IPS-NIHi7 (cell line): Measurements from ENCODE around the gene LRRFIP2.
A peak's percentile ranks its signal among the peaks of the same experiment; 100 is the strongest.

Experiments
- DNase-seq: peaks from one replicate; pipeline ENCODE4 v3.0.0; 2012; ENCODE audit warnings: mixed read lengths; ENCODE audit errors: extremely low spot score

LRRFIP2 gene

DNA sequence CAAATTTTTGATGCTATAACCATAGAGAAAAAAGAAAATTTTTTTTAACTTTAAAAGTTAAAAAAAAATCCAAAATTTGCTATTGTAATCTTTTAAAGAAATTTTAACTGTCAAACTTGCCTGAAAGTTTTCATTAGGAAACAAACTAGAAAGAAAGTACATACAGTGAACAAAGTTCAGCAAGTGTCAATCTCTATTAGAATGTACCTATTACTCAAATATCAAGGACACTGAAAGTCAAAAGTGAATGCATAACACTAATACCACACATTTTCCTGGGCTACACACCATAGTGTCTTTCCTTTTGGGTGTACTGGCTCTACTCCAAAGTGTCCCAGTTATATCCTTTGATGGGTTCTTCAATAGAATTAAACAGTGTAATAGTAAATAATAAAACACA lies 56.8 kb downstream of the LRRFIP2 start:
- DNase-seq, result no peak

DNA sequence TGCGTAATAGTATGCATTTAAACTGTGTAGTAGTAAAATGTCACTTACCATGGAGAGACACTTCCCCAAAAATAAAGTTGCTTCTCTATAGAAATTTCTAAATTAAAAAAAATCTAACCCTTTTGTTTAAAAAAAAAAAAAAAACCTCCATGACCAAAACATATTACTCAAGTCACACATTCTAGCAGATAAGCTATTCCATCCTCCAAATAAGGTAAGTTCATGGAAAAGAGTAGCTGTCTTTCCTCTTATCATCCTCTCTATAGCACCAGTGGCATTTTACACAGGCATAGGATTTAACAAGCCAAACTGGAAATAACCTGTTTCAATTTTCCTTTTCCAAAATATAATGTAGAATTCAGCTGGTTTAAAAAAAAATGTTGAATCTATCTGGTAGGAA lies 57.4 kb downstream of the LRRFIP2 start:
- DNase-seq, result no peak

DNA sequence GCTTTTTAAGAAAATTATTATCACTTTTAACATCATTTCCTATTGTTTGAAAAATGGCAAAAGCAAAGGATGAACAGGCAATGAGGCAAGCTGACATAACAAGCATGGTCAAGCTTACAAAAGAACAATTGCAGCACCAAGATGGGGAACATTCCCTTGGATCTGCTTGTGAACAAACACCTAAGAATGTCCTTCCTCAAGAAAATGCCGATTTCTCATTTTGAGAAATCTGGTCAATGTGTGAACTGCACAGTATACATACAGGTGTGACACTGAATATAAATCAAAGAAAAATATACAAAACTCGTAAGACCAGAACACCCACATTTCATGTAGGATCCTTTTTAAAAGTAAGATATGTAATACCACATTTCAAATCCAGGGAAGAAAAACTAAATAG lies 58.9 kb downstream of the LRRFIP2 start:
- no peak for DNase-seq

DNA sequence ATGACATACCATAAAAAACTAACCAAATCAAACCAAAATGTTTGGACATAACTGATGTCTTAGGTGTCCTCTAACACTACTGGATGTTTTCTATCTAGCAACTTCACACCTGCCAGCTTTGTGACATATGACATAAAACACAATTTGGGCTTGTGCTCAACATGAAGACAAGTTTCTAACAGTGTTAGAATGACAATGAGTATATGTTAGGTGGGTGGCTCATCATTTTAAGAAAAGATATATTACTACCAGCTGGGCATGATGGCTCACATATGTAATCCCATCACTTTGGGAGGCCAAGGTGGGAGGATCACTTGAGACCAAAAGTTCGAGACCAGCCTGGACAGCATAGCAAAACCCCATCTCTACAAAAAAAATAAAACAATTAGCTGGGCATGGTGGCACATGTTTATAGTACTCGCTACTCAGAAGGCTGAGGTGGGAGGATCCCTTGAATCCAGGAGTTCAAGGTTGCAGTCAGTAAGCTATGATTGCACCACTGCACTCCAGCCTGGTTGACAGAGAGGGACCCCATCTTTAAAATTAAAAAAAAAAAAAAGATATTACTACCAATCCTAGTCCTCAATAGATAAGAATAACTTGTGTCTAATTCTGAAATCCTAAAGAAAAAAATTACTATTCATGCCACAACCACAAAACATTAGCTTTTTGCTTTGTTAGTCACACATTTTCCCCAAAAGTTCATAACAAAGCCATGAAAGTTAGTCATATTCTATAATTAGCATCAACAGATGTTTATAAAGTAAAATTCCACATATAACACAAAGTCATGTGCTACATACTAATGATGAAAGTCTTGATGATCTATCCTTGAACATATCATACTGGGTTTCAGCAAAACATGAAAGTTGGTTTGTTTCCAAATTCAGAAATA lies 59.9 kb downstream of the LRRFIP2 start:
- no peak for DNase-seq

DNA sequence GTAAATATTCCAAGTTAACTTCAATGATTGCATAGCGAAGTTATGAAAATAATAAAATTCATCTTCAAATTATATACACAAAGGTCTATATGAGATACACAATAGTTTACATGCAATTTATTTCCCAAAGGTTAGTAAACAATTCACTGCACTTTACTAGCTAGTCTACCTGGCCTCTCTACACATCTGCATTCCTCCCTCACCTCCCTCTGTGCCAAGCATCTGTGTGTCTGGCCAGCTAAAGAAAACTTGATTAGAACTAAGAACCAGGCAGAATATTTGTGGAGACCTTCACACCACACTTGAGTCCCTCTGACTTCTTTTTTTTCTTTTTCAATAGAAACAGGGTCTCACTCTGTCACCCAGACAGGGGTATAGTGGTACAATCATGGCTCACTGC lies 61.4 kb downstream of the LRRFIP2 start:
- no peak for DNase-seq

DNA sequence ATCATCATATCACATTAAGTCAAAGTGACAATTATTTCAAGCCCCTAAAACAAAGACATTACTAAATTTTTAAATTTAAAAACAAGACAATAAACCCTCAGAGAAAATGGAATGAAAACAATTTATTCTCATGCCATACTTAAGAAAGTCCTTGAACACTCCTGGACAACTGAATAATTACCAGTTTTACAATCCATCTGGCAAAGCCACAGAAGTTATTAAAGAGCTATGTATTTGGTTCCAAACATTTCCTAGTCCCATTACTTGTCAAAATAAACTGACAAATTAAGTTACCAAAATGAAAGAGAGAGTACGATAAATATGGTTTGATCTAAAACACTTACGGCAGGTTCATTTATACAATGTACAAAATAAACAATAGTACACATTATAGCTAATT lies 63.2 kb downstream of the LRRFIP2 start:
- no peak for DNase-seq

DNA sequence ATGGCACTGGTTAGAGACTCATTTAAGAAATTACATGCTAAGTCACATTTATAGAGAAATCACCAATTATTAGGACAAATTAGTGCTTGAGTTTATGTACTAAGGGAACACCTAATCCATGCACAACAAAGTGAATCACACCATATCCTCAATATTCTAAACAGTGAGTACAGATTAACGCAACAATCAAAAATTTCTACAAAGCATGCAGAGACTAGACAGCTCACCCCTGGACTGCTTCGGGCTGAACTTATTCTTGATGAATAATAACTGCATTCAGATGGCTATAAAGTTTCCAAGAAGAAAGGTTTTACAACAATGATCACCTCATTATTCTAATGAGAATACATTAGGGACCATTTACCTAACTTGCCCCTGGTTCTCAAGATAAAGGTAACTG lies 66.5 kb downstream of the LRRFIP2 start:
- no peak for DNase-seq

DNA sequence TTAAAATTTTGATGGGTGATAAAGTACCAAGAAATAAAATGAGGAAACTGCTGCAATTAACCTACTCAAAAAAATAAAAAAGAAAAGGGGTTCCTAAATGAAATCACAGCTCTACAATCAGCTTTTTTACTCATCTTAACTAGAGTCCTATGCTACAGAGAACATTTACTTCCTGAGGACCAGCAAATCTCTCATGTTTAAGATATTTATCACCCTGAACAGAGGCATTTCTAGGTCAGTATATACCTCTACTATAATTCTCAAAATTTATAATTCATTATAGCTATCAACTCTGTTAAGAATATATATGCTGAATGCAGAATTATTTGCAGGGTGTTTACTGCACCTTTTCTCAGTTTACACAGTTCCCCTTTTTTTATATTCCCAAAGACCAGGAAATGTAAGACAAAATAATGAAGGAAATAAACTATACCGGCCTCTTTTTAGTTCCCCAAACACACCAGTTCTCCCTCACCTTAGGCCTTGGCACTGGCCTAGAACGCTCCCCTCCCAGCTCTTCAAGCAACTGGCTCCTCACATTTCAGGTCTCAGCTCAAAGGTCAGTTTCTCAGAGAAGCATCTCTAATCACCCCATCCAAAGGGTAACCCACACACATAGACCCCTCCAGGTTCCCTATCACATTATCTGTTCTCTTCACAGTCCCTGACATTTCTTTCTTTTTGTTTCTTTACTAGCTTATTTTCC lies 71.1 kb downstream of the LRRFIP2 start:
- peak; percentile 13 for DNase-seq

DNA sequence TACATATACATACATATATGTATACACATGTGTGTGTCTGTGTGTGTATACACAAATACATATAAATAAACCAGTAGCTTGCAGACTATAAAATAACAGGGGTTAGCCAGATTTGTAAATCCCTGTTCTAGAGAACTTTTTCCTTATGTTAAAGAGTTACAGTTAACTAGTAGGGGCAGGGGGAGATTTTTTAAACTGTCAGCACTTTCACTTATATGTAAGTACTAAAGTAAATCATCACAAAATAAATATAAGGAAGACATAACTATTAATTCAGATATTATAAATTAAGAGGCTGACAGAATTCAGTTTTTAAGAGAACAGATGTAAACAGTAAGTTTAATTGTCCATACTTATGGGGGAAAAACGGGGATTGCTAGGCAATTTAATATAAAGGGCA lies 74.0 kb downstream of the LRRFIP2 start:
- no peak for DNase-seq

DNA sequence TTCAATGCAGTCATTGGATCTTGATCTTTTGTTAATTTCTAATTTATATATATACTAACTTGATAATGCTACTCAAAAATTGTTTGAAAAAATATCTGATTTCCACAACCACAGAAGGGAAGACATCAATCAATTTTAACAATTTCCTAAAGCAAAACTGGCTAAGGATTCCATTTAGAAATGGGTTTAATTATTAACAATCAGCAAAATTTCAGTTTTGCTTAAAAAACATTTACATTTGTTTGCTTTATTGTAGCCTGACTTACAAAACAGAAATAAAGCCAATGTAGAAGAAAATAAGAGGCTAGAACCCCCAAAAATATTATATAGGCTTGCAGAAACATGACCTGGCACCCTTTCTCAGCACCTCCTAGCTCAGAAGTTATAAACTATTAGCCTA lies 74.9 kb downstream of the LRRFIP2 start:
- no peak for DNase-seq

DNA sequence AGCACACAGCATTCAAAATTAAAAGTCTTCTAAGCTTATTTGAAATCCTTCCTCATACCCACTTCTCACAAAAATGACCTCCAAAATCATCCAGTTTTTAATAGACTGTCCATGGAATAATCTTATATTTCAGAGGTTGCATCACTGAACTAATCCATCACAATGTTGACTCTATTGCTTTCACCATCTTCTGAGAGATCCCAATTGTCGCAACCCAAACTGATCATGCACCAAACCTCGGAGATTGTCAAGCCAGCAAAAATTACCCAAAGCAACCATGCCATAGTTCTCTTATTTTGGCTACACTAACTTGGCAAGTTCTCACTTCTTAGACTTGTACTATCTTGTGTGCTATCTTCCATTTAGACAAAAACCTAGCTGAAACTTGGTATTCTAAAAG lies 75.5 kb downstream of the LRRFIP2 start:
- no peak for DNase-seq

DNA sequence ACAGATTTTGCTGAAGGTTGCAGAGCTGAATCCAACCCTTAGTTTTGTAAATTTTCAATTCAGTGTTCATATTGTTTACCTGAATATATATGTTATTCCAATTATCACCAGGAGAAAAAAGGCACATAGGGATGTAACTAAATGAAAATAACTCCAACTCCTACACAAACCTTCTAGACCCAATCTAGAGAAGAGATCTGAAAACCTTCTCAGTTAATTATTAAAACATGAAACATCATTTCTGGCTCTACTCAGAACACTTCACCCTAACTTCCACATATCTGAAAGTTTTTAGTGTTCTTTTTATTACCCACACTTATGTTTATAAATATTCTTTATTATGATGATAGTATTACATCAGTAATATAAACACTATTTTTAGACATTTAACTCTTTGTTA lies 76.6 kb downstream of the LRRFIP2 start:
- no peak for DNase-seq

DNA sequence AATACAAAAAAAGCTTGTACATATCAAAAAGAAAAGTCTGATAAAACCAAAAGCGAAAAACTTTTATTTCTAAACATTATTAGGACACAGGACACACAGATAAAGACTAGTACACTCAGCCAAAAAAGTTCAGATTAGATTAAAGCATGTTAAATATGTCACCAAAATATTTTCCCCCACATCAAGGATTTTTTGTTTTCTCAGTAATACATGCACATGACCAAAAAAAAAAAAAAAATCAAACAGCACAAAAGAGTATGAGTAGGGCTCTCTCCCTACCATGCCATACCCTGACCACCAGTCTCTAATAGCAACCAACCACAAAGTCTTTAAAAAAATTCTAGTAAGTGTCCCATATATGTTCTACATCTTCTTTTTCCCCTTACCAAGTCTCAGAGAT lies 77.4 kb downstream of the LRRFIP2 start:
- no peak for DNase-seq

DNA sequence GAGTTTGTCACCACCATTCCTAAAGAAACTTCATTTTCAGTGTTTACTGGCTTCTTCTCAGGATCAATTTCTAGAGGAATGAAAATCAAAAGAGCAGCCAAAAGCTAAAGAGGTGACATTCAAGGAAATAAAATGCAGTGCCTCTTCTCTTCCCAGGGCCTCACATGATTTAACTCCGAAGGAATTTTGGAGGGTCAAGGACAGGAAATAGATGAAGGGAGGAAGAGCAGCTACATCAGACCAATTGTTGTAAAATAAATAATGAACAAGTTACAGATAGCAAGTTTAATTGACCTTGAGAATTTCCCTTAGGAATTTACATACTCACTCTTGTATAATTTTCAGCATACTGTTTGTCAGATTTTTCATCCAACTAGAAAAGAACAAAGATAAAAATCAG lies 78.1 kb downstream of the LRRFIP2 start:
- peak; percentile 16 for DNase-seq

DNA sequence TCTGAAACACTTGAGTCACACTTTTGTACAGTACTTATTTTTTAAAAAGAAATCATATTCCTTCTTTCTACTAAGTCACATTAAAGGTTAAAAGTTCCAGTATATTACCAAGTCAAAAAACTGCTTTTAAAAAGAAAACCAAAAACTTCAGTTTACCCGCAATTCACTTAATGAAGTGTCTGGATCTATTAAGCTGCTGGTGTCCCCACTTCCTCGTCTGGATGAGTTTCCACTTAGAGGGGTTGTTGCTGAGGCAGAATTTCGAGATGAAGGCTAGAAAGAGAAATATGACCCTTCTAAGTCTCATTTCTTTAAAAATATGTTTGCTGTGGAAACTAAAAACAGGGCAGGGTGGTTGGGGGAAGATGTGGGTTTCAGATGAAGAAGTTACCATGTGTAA lies 79.7 kb downstream of the LRRFIP2 start:
- no peak for DNase-seq

DNA sequence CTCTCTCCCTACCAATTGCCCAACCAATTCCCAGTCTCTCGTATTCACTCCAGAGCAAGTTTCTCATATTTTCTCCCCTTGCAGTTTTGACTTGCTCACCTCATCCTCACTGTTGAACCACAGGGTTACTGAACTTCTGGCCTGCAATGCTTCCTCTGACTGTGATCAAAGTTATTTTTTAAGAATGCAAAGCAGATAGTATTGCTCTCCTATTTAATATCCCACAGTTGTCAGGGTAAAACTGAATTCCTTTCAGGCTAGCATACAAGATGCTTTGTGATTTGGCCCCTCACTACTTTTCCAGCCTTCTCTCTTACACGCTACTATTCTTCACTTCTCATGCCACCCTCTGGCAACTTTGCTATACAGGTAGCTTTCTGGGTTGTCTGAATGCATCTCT lies 80.9 kb downstream of the LRRFIP2 start:
- DNase-seq, result no peak

DNA sequence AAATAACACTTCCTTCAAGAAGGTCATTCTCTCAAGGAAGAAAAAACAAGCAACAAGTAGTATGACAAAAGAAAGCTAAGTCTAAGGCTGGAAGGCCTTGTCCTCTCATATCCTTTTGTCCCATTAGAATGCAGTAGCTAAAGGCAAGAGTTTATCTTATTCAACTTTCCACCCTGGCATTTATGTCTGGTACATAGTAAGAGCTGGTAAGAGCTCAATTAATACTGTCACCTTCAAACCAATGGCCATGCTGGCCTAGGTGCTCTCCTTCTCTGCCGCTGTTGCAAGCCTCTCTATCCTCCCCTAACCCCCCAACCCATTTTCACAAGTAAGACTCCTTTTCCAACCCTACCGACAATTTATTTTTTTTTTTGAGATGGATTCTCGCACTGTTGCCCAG lies 81.9 kb downstream of the LRRFIP2 start:
- DNase-seq, result no peak

DNA sequence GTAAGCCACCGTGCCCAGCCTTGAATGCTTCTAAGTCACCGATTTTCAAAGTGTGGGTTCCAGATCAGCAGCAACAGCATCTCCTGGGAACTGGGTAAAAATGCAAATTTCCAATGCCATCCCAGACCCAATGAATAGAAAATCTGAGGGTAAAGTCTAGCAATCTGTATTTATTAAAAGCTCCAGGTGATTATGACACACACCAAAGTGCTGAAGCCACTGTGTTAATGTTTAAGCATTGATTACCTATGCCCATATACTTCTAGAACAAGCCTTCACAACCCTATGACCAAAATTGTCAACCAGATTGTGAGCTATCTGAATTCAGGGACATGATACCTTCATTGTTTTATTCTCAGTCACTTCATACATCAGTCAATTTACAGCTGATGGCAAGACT lies 86.5 kb downstream of the LRRFIP2 start:
- no peak for DNase-seq

DNA sequence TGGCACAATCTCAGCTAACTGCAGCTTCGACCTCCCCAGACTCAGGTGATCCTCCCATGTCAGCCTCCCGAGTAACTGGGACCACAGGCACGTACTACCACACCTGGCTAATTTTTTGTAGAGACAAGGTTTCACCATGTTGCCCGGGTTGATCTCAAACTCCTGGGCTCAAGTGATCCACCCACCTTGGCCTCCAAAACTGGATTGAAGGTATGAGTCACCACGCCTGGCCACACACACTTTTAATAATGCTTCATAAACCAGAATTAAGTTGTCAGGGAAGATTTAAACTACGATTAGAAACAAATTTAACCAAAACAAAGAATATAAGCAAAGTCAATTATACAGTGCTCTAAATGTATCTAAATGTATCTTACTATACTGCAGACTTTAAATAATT lies 87.5 kb downstream of the LRRFIP2 start:
- DNase-seq, result no peak

DNA sequence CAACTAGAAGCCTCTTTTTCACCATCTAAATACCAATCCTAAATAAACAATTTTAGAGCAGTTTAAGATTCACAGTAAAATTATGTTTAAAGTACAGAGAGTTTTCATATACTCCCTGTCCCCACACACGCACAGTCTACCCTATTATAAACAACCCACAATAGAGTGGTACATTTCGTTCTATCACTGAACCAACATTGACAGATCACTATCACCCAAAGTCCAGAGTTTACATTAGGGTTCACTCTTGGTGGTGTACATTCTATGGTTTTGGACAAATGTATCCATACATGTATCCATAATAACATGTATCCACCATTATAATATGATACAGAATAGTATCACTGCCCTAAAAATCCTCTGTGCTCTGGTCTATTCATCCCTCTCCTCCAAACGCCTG lies 92.1 kb downstream of the LRRFIP2 start:
- no peak for DNase-seq

DNA sequence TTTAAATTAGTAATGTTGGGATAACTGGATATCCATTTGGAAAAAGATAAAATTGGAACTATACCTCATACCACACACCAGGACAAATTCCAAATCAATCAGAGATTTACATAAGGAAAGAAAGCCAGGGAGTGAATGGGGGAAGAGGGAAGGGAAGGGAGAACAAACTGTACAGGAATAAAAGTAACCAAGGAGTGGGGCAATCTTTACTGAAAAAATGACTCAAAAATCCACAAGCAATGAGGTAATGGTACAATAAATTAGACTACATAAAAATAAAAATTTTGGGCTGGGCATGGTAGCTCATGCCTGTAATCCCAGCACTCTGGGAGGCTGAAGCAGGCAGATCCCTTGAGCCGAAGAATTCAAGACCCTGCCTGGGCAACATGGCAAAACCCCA lies 98.4 kb downstream of the LRRFIP2 start:
- DNase-seq, result no peak

DNA sequence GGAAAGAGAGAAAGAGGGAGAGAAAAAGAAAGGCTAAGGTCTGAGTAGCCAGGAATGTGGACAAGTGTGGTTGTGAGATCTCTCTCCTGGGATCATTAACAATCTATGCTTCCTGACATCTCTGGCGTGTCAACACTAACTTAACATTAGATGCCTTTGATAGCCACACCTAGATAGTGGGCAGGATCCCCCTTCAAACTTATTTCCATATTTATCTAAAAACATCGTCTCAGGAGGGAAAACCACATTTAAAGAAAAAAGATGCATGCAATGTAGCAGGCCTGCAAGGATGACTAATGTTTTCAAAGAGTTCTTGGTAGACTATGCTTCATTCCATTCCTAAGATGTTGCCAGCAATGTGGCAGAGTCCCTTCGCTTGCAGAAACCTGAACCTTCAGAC lies 100.2 kb downstream of the LRRFIP2 start:
- no peak for DNase-seq

DNA sequence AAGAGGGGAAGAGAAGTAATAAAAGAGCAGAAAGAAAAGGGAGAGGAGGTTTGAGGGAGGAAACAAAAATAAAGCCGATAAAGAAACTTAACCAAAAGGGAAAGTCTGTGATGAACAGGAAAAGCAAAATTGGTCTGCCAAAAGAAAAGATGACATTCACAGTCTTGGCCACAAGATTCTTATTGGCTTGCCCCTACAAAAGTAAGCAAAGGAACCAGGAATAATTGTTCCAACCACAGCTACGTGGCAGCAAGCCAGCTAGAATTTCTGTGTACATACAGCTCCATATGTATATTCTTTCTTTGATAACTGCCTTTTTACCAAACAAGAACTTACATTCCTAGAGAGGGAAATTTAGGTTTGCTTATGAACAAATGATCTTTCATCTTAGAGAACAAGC lies 101.5 kb downstream of the LRRFIP2 start:
- no peak for DNase-seq
